GM19467 (cell line): ENCODE results near the gene ASRGL1.
"Not testable (repeated sequence)": the region's sequence is repeated elsewhere in the genome, so short reads cannot be mapped to it uniquely, and the experiment has no call there.

Experiments used
- ATAC-seq: cut with Tn5 transposase; IDR thresholded peaks from one replicate; pipeline ENCODE4 v1.9.1; 2021; ENCODE audit warnings: mild to moderate bottlenecking, moderate library complexity; ENCODE audit not compliant: unreplicated experiment

ASRGL1 gene

GRCh38 chr11:62337303-62338181, at the start of gene ASRGL1:
TSS of gene ASRGL1 (plus strand) at chr11:62337448. CDS start at chr11:62337978, 530 bp downstream.
- no peak for ATAC-seq

- no peak for ATAC-seq
Observed at GRCh38 chr11:62295504-62295903, 41.7 kb upstream of the ASRGL1 start.

GRCh38 chr11:62298975-62299374, 38.3 kb upstream of the ASRGL1 start, which contains the start of gene SCGB1D4:
TSS of gene SCGB1D4 (minus strand) at chr11:62299075. CDS start at chr11:62299010, 65 bp downstream.
- ATAC-seq = no peak

GRCh38 chr11:62306227-62306626, 31.0 kb upstream of the ASRGL1 start:
- ATAC-seq = no peak

DNA sequence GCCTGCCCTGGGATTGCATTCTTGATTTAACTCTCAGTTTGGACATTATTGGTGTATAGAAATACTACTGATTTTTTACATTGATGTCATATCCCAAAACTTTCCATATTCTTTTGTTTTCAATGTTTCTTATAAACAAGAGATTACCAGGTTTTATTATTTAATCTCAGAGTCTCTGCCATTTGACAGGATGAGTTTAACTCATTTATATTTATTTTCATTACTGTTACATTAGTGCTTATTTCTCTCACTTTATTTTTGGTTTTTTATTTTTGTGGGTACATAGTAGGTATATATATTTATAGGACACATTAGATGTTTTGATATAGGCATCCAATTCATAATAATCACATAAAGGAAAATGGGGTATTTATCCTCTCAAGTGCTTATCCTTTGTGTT, 29.3 kb upstream of the ASRGL1 start:
- no peak for ATAC-seq

DNA sequence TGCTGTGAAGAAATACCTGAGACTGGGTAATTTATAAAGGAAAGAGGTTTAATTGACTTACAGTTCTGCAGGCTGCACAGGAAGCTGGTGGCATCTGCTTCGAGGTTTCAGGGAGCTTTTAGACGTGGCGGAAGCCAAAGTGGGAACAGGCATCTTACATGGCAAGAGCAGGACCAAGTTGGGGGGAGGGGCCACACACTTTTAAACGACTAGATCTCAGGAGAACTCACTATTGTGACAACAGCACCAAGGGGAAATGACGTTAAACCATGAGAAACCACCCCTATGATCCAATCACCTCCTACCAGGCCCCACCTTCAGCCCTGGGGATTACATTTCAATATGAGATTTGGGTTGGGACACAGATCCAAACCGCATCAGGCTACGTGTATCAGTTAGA, 27.3 kb upstream of the ASRGL1 start:
- no peak for ATAC-seq

GRCh38 chr11:62315431-62315830, 21.8 kb upstream of the ASRGL1 start:
- ATAC-seq = no peak

GRCh38 chr11:62322524-62322923, 14.7 kb upstream of the ASRGL1 start:
- ATAC-seq = no peak

GRCh38 chr11:62324731-62325556, 12.3 kb upstream of the ASRGL1 start:
- no peak for ATAC-seq

- not testable (repeated sequence) for ATAC-seq
Observed at GRCh38 chr11:62325781-62326180, 11.5 kb upstream of the ASRGL1 start.

DNA sequence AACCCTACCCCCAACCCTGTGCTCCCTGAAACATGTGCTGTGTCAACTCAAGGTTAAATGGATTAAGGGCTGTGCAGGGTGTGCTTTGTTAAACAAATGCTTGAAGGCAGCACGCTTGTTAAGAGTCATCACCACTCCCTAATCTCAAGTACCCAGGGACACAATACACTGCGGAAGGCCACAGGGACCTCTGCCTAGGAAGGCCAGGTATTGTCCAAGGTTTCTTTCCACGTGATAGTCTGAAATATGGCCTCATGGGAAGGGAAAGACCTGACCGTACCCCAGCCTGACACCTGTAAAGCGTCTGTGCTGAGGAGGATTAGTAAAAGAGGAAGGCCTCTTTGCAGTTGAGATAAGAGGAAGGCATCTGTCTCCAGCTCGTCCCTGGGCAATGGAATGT, 10.5 kb upstream of the ASRGL1 start:
- not testable (repeated sequence) for ATAC-seq

GRCh38 chr11:62327541-62327940, 9.7 kb upstream of the ASRGL1 start:
- not testable (repeated sequence) for ATAC-seq

DNA sequence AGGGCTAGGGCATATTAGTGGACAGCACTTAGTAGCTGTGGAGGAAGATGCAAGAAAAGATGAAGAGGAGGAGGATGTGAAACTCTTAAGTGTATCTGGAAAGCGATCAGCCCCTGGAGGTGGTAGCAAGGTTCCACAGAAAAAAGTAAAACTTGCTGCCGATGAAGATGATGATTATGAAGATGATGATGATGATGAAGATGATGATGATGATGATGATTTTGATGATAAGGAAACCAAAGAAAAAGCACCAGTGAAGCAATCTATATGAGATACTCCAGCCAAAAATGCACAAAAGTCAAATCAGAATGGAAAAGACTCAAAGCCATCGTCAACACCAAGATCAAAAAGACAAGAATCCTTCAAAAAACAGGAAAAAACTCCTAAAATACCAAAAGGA, 6.0 kb upstream of the ASRGL1 start:
- ATAC-seq = not testable (repeated sequence)

GRCh38 chr11:62333768-62334167, 3.5 kb upstream of the ASRGL1 start:
- no peak for ATAC-seq

DNA sequence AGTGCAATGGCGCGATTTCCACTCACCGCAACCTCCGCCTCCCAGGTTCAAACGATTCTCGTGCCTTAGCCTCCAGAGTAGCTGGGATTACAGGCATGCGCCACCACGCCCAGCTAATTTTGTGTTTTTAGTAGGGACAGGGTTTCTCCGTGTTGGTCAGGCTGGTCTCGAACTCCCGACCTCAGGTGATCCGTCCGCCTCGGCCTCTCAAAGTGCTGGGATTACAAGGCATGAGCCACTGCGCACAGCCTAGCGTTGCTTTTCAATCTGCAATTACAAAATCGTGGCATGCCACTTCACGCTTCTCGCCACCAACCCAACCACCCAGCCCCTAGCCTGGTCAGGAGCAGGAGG, 322 bp upstream of the ASRGL1 start:
- not testable (repeated sequence) for ATAC-seq

DNA sequence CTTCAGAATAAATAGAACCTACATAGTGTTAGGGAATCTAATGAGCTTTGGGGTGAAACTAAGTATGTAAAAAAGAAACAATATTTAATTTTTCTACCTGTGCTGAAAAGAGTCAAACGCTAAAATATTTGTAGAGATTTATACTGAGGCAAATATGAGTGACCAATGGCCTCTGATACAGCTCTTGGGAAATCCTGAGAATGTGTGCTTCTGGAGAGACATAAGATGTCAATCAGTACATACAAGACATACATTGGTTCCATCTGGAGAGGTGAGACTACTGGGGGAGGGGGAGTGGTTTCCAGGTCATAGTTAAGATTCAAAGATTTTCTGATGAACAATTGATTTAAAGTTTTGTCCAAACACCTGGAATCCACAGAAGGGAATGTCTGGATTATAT, 970 bp downstream of the ASRGL1 start:
- ATAC-seq = no peak

DNA sequence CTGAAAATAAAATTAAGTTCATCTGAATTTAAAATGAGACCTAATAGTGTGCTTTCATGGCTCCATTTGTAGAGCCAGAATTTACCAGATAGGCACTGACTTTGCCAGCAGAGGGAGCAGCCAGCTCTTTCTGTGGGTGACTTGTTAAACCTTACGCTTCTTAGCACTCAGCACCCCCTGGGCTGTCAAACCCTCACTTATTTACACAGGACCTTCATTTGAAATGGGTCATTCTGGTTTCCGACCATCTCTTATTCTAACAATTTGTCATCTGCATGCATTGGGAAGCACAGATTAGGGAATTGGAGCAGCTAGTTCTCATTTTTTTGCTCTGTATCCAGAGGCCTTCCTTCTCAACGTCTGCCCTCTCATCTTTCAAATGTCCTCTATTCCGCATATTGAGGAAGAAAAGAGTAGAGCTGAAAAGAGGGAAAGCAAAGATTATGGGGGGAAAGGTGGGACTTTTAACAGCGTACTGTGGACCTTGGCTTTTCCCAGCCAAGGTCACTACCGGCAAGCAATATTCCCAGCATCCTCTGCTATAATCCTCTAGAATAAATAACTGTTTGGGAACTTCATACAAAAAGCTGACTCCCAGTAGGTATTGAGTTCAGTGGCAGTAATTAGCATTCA, 3.1 kb downstream of the ASRGL1 start:
- ATAC-seq = no peak

- no peak for ATAC-seq
Observed at GRCh38 chr11:62341588-62341987, 4.3 kb downstream of the ASRGL1 start.

DNA sequence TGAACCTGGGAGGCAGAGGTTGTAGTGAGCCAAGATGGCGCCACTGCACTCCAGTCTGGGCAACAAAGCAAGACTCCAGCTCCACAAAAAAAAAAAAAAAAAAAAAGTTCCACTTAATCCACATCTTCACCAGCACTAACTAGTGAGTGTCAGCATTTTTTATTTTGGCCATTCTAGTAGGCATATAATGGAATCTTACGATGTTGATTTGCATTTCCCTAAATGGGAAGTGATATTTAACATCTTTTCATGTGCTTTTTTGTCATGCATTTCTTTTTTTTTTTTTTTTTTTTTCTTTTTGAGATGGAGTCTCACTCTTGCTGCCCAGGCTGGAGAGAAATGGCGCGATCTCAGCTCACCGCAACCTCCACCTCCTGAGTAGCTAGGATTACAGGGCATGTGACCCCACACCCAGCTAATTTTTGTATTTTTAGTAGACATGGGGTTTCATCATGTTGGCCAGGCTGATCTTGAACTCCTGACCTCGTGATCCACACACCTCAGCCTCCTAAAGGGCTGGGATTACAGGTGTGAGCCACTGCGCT, 6.5 kb downstream of the ASRGL1 start:
- ATAC-seq = not testable (repeated sequence)

- ATAC-seq = no peak
Observed at GRCh38 chr11:62344210-62344609, 7.0 kb downstream of the ASRGL1 start.

DNA sequence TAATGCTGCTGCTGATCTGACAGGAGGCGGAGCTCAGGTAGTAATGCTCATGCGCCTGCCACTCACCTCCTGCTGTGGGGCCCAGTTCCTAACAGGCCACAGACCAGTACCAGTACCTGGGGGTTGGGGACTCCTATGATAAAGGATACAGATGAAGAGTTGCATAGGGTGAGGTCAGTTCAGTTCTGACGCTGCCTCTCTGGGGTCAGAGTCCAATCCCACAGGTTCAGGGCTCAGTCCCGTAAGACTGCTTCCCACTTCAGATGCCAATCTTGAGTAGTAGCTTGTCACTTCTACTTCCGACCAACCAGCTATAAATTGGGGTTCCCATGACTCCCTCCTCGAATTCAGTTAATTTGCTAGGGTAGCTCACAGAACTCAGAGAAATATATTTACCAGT, 8.6 kb downstream of the ASRGL1 start:
- no peak for ATAC-seq
